Activated CD4-positive, alpha-beta T cell treated with anti-CD3 and anti-CD28 coated beads, Interleukin-2, amount 50 U/mL, for 4 hours (primary cell): ENCODE measurements around the gene LRAT.
"Not testable (repeated sequence)": the region's sequence is repeated elsewhere in the genome, so short reads cannot be mapped to it uniquely, and the experiment has no call there.

ENCODE experiments used
- DNase-seq, 2 experiments: peaks; one replicate each; pipeline ENCODE4 v3.0.0-alpha.2; 2020

Gene LRAT

GRCh38 chr4:154743683-154744340 is at the start of gene LRAT:
TSS of gene LRAT (plus strand) at chr4:154744000. CDS start at chr4:154744327, 327 bp downstream.
- peak in 1 of 2 experiments; percentile 9 for DNase-seq

GRCh38 chr4:154707877-154708276 is 35.9 kb upstream of the LRAT start:
- DNase-seq: no peak

GRCh38 chr4:154709550-154709949 is 34.2 kb upstream of the LRAT start:
- no peak for DNase-seq

GRCh38 chr4:154711522-154711921 is 32.3 kb upstream of the LRAT start:
- DNase-seq: no peak

- no peak for DNase-seq
These were observed 29.3 kb upstream of the LRAT start for GRCh38 chr4:154714339-154715040.

GRCh38 chr4:154719087-154719486 is 24.7 kb upstream of the LRAT start:
- no peak for DNase-seq

GRCh38 chr4:154720123-154720522 is 23.7 kb upstream of the LRAT start:
- DNase-seq: no peak

GRCh38 chr4:154720618-154721267 is 23.1 kb upstream of the LRAT start:
- DNase-seq: no peak

- DNase-seq: no peak
These were observed 21.5 kb upstream of the LRAT start for GRCh38 chr4:154722262-154722661.

- not testable (repeated sequence) for DNase-seq
These were observed 20.2 kb upstream of the LRAT start for GRCh38 chr4:154723601-154724000.

- no peak for DNase-seq
These were observed 16.3 kb upstream of the LRAT start for GRCh38 chr4:154727540-154727939.

- DNase-seq: no peak
These were observed 12.0 kb upstream of the LRAT start for GRCh38 chr4:154731756-154732155.

- no peak for DNase-seq
These were observed 11.1 kb upstream of the LRAT start for GRCh38 chr4:154732669-154733068.

GRCh38 chr4:154736770-154737169 is 7.0 kb upstream of the LRAT start:
- no peak for DNase-seq

- no peak for DNase-seq
These were observed 5.4 kb upstream of the LRAT start for GRCh38 chr4:154738426-154738825.

- DNase-seq: no peak
These were observed 4.7 kb upstream of the LRAT start for GRCh38 chr4:154739111-154739510.

GRCh38 chr4:154740462-154740861 is 3.3 kb upstream of the LRAT start:
- DNase-seq: no peak

GRCh38 chr4:154741131-154741665 is 2.6 kb upstream of the LRAT start:
- DNase-seq: no peak

- DNase-seq: no peak
These were observed 1.6 kb upstream of the LRAT start for GRCh38 chr4:154741922-154742850.

GRCh38 chr4:154744341-154744926 is 634 bp downstream of the LRAT start:
- DNase-seq: no peak

GRCh38 chr4:154757713-154758112 is 13.9 kb downstream of the LRAT start:
- no peak for DNase-seq

- no peak for DNase-seq
These were observed 17.1 kb downstream of the LRAT start for GRCh38 chr4:154760895-154761294.
